IPS-18c (cell line): Measurements from ENCODE around the gene PARD3B.

Experiments
- H3K4me3 ChIP-seq: 2 replicates; pipeline ENCODE4 v1.7.0; 2013; ENCODE audit warnings: low read depth, mild to moderate bottlenecking, low read length, moderate library complexity; ENCODE audit not compliant: insufficient read depth
- H3K9me3 ChIP-seq: one replicate; pipeline ENCODE4 v1.6.1; 2013; ENCODE audit warnings: mild to moderate bottlenecking, low read length, moderate library complexity; ENCODE audit not compliant: control insufficient read depth, insufficient read depth

Gene PARD3B

DNA sequence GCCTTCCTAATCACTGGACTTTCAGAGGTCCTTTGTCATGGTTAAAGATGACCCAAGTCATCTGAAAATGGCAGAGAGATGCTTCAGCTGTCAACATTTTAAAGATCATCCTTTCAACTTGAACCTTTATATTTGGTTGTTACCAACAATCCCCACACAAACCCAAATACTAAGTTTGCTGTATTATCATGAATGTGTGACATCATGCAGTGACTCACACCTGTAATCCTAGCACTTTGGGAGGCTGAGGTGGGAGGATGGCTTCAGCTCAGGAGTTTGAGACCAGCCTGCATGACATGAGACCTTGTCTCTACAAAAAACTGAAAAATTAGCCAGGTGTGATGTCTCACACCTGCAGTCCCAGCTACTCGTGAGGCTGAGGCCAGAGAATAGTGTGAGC lies 1081.8 kb downstream of the PARD3B start:
- H3K9me3 ChIP-seq: no peaks in the 10 kb centered on the region

GRCh38 chr2:205628422-205628821 lies 1083.1 kb downstream of the PARD3B start:
- no peak overlapping the region for H3K4me3 ChIP-seq
- H3K9me3 ChIP-seq: no peaks in the 10 kb centered on the region

More for the DNA sequence above, 1081.8 kb downstream of the PARD3B start:
- no peak overlapping the region for H3K4me3 ChIP-seq

- no peaks in the 10 kb centered on the region for H3K9me3 ChIP-seq
- no peak overlapping the region for H3K4me3 ChIP-seq
Observed at GRCh38 chr2:205629091-205629776, 1084.0 kb downstream of the PARD3B start.

GRCh38 chr2:205633994-205634393 lies 1088.7 kb downstream of the PARD3B start:
- Histone ChIP-seq H3K9me3 (no peaks in the 10 kb centered on the region), H3K4me3 (no peak overlapping the region)

DNA sequence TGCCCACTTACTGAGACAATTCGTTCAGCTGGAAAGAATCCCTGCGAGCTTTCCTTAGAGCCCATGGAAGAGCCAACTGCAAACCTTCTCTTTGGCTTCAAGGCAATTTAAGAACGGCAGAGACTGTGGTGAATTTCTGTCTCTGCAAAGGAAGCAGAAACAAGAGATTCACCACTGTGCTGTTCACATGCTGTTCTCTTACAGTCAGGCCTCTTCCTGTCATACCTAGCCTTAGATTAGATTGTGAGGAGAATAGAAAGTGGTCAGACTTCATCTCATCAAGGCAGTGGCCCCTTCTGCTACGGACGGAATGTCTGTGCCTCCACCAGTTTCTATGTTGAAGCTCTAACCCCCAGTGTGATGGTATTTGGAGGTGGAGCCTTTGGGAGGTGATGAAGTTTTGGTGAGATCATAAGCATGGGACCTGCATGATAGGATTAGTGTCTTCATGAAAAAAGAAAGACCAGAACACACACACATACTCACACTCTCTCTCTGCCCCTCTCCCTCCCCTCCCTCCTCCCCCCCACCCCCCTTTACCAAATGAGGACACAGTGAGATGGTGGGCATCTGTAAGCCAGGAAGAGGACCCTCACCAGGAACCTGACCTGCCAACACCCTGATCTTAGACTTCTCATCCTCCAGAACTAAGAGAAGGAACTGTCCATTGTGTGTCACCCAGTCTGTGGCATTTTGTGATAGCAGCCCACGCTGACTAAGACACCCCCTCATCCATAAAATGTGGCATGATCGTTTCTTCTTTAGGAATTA lies 1091.5 kb downstream of the PARD3B start:
- H3K9me3 ChIP-seq: no peaks in the 10 kb centered on the region
- H3K4me3 ChIP-seq: no peak overlapping the region

- no peaks in the 10 kb centered on the region for H3K9me3 ChIP-seq
Observed at GRCh38 chr2:205637320-205637602, 1092.0 kb downstream of the PARD3B start.

GRCh38 chr2:205637779-205638503 lies 1092.7 kb downstream of the PARD3B start:
- H3K9me3 ChIP-seq: no peaks in the 10 kb centered on the region

More at GRCh38 chr2:205637320-205637602, 1092.0 kb downstream of the PARD3B start:
- H3K4me3 ChIP-seq: no peak overlapping the region

GRCh38 chr2:205640716-205641115 lies 1095.4 kb downstream of the PARD3B start:
- Histone ChIP-seq H3K9me3 (no peaks in the 10 kb centered on the region), H3K4me3 (no peak overlapping the region)

More at GRCh38 chr2:205637779-205638503, 1092.7 kb downstream of the PARD3B start:
- H3K4me3 ChIP-seq: no peak overlapping the region

GRCh38 chr2:205642599-205643356 lies 1097.5 kb downstream of the PARD3B start:
- Histone ChIP-seq H3K4me3 (no peak overlapping the region), H3K9me3 (no peaks in the 10 kb centered on the region)

- Histone ChIP-seq H3K4me3 (no peak overlapping the region), H3K9me3 (no peaks in the 10 kb centered on the region)
Observed at GRCh38 chr2:205643391-205643885, 1098.2 kb downstream of the PARD3B start.

DNA sequence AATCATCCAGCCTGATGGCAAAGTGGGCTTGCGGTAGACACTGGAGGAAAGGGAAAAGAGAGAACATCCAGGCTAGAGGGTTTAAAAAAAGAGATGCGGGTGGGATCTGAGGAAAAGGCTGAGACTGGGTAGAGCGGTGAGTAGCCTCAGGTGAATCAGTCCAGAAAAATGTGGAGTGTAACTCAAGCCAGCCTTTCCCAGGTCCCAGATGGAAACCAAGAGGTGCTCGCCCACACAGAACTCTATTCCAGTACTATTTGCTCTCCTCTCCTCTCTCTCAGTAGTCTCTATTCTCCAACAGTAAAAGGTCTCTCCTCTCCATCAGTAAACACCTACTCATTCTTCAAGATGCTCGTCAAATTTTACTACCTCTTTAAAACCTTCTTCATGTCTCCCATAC lies 1098.7 kb downstream of the PARD3B start:
- Histone ChIP-seq H3K9me3 (no peaks in the 10 kb centered on the region), H3K4me3 (no peak overlapping the region)

GRCh38 chr2:205646680-205647079 lies 1101.4 kb downstream of the PARD3B start:
- peaks cover 2% of the 10 kb centered on the region for H3K9me3 ChIP-seq
- H3K4me3 ChIP-seq: no peak overlapping the region

DNA sequence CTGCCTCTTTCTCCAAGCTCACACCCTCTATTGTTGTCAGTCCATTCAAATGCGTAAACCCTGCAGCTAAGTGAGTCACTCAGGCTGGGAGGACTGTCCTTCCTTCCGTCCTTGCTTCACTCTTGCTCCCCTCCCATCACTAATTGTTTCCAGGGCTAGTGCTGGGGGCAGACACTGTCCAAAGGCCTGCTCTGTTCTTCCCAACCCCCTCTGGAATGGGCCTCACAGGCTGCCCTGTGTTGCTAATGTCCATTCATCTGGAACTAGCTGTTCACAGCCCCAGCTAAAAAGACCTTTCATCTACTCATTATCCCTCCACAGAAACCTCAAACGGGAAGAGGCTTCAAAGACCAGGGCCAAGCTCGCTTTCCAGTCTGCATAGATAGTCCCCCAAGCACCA lies 1105.2 kb downstream of the PARD3B start:
- Histone ChIP-seq H3K9me3 (peaks cover 2% of the 10 kb centered on the region), H3K4me3 (no peak overlapping the region)

- H3K4me3 ChIP-seq: no peak overlapping the region
- peaks cover 2% of the 10 kb centered on the region for H3K9me3 ChIP-seq
Observed at GRCh38 chr2:205650931-205651330, 1105.7 kb downstream of the PARD3B start.

DNA sequence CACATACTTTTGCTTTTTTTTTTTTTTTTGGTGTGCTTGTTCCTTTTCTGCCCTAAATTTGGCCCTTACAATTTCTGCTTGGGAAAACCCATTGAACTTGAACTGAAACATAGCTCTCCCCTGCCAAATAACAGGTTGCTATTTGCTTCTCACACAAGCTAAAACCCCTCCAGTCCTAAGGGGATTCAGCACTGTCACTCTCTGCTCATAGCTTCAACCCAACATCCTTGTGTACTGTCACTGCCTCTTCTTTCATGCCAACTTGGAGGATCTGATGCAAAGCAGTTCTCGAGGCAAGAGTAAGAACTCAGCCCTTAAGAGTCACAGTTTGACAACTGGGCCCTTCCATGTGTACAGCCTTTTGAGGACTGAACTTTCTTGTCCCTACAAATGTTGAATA lies 1106.4 kb downstream of the PARD3B start:
- Histone ChIP-seq H3K4me3 (no peak overlapping the region), H3K9me3 (peaks cover 2% of the 10 kb centered on the region)

- Histone ChIP-seq H3K4me3 (no peak overlapping the region), H3K9me3 (peaks cover 2% of the 10 kb centered on the region)
Observed at GRCh38 chr2:205654878-205655605, 1109.8 kb downstream of the PARD3B start.
